ENCODE measurements around the gene OGDHL.

DNA sequence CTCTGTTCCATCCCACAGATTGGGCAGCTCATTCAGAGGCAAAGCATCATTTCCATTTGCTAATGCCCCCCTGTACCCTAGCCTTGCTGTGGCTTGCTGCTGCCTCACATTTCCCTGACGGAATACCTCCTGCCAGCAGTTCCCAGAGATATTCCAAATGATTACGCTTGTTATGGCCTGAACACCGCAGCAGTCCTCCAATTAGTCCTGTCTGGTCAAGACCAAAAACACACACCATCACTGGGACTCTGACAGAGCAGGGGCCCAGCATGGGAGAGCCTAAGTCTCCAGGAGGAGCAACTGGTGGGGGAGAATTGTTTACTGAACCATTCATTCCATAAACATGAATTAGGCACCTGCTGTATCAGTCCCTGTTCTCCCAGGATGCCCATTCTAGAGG lies 6.1 kb downstream of the OGDHL start:
- TF ChIP-seq, protein P1, sequence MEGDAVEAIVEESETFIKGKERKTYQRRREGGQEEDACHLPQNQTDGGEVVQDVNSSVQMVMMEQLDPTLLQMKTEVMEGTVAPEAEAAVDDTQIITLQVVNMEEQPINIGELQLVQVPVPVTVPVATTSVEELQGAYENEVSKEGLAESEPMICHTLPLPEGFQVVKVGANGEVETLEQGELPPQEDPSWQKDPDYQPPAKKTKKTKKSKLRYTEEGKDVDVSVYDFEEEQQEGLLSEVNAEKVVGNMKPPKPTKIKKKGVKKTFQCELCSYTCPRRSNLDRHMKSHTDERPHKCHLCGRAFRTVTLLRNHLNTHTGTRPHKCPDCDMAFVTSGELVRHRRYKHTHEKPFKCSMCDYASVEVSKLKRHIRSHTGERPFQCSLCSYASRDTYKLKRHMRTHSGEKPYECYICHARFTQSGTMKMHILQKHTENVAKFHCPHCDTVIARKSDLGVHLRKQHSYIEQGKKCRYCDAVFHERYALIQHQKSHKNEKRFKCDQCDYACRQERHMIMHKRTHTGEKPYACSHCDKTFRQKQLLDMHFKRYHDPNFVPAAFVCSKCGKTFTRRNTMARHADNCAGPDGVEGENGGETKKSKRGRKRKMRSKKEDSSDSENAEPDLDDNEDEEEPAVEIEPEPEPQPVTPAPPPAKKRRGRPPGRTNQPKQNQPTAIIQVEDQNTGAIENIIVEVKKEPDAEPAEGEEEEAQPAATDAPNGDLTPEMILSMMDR (IDR thresholded peaks at IDR 0.05 in 2 of 3, conservative IDR thresholded peaks at IDR 0.05 in 1 of 3; ENCODE audit: insufficient read depth in 2 of 3, low read depth in 1 of 3, low read length in 3 of 3) = no peak
- TF ChIP-seq TAF1 (IDR thresholded peaks at IDR 0.05; ENCODE audit: control insufficient read depth, extremely low read depth, insufficient read depth, low read length, severe bottlenecking) (no peak), ESRRB (CRISPR knock-in tag; IDR thresholded peaks at IDR 0.05; ENCODE audit: borderline replicate concordance) (no peak), RAD21 (CRISPR knock-in tag; conservative IDR thresholded peaks at IDR 0.05 in 1 of 2, IDR thresholded peaks at IDR 0.05 in 1 of 2) (no peak), SP1 (CRISPR knock-in tag; IDR thresholded peaks at IDR 0.05) (no peak)
- TF ChIP-seq, protein P2, sequence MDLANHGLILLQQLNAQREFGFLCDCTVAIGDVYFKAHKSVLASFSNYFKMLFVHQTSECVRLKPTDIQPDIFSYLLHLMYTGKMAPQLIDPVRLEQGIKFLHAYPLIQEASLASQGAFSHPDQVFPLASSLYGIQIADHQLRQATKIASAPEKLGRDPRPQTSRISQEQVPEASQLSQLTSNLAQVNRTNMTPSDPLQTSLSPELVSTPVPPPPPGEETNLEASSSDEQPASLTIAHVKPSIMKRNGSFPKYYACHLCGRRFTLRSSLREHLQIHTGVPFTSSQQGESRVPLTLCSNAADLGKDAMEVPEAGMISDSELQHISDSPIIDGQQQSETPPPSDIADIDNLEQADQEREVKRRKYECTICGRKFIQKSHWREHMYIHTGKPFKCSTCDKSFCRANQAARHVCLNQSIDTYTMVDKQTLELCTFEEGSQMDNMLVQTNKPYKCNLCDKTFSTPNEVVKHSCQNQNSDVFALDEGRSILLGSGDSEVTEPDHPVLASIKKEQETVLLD (IDR thresholded peaks at IDR 0.05) = no peak

All from K562 (cell line).